Mucosa of gallbladder (tissue), 1 donor: ENCODE data around the gene ITPRIP. TPM values are rescaled to one million over a fixed set of nuclear protein-coding genes. Genes with fewer than 3 reads are reported as not detected.
A peak's percentile ranks its signal among the peaks of the same experiment; 100 is the strongest.

Experiments used
- DNase-seq: peaks from one replicate; pipeline ENCODE4 v3.0.0-alpha.2; 2020; ENCODE audit warnings: low spot score
- total RNA-seq: library from RNA; stranded (reverse); gene quantifications from one replicate; pipeline ENCODE4 v1.2.1, GENCODE V29; 2021
- donor health status: DM: no; HTN: no; CAD: no.

ITPRIP gene
- total RNA-seq, 1 donor from 2014 or later: 14.8 TPM

GRCh38 chr10:104288355-104288754, 49.9 kb downstream of the ITPRIP start:
- no peak for DNase-seq

GRCh38 chr10:104286939-104287338, 51.3 kb downstream of the ITPRIP start:
- no peak for DNase-seq

- no peak for DNase-seq
Observed at GRCh38 chr10:104284846-104285245, 53.4 kb downstream of the ITPRIP start.

- DNase-seq: no peak
Observed at GRCh38 chr10:104281694-104282093, 56.6 kb downstream of the ITPRIP start.

- no peak for DNase-seq
Observed at GRCh38 chr10:104279550-104280259, 58.6 kb downstream of the ITPRIP start.

GRCh38 chr10:104277785-104278184, 60.5 kb downstream of the ITPRIP start:
- DNase-seq: peak; percentile 67

- no peak for DNase-seq
Observed at GRCh38 chr10:104276192-104276591, 62.1 kb downstream of the ITPRIP start.

- DNase-seq: no peak
Observed at GRCh38 chr10:104274762-104275721, 63.2 kb downstream of the ITPRIP start.

- no peak for DNase-seq
Observed at GRCh38 chr10:104273899-104274575, 64.2 kb downstream of the ITPRIP start.

- DNase-seq: no peak
Observed at GRCh38 chr10:104273286-104273685, 65.0 kb downstream of the ITPRIP start.

- DNase-seq: peak; percentile 99
Observed at GRCh38 chr10:104268713-104269645, 69.3 kb downstream of the ITPRIP start, which contains the start of gene GSTO2. GSTO2 (plus strand) TSS chr10:104269184; CDS start chr10:104274916, 5,732 bp downstream.

GRCh38 chr10:104268405-104268712, 69.9 kb downstream of the ITPRIP start:
- no peak for DNase-seq

- DNase-seq: no peak
Observed at GRCh38 chr10:104267721-104268404, 70.4 kb downstream of the ITPRIP start.

GRCh38 chr10:104264783-104265182, 73.5 kb downstream of the ITPRIP start:
- no peak for DNase-seq

- no peak for DNase-seq
Observed at GRCh38 chr10:104262055-104262454, 76.2 kb downstream of the ITPRIP start.

GRCh38 chr10:104260775-104261115, 77.5 kb downstream of the ITPRIP start:
- no peak for DNase-seq

GRCh38 chr10:104259999-104260774, 78.1 kb downstream of the ITPRIP start:
- no peak for DNase-seq
